HepG2 (cell line): Measurements from ENCODE around the gene FITM2. TPM values are rescaled to one million over a fixed set of nuclear protein-coding genes. Genes with fewer than 3 reads are reported as not detected.

Experiments
- ATAC-seq: fragments of 200-7000 bp; cut with Tn5 transposase; 3 replicates; pipeline ENCODE4 v1.9.1; 2020; ENCODE audit warnings: mild to moderate bottlenecking, moderate library complexity
- BruUV-seq: library from RNA; stranded (reverse); fragments of 400-500 nt; replicated peaks from 2 replicates; lab custom pipeline; 2021; lab: Mats Ljungman, UMichigan
- CTCF ChIA-PET: fragments of 300-600 bp; formaldehyde crosslinking; extraction: SDS; loops from one replicate; lab custom pipeline; 2021; ENCODE audit warnings: low total read pairs, inconsistent platforms, low intra/inter-chr PET ratio; lab: Yijun Ruan, JAX
- POLR2A ChIA-PET: fragments of 350-600 bp; sonication (Branson Sonifier 250); formaldehyde crosslinking; loops from one replicate; lab custom pipeline; 2020; ENCODE audit warnings: antibody characterized with exemption, inconsistent platforms; lab: Yijun Ruan, JAX
- DNase-seq: peaks from one replicate; pipeline ENCODE4 v3.0.0-alpha.2; 2015; ENCODE audit warnings: low spot score
- FAIRE-seq: peaks from 3 replicates; lab custom pipeline; 2011; peaks lifted over from hg19 to GRCh38; lab: Jason Lieb, UNC
- H2AFZ ChIP-seq: one replicate; pipeline ENCODE4 v1.6.1; 2011; ENCODE audit warnings: low read length, inconsistent platforms
- H3K27ac ChIP-seq: fragments of 300-600 bp; 3 replicates; pipeline ENCODE4 v1.8.0; 2011; ENCODE audit warnings: mixed run types, mild to moderate bottlenecking, mixed read lengths, low read length, inconsistent platforms; ENCODE audit not compliant: insufficient read depth; ENCODE audit errors: extremely low read length
- H3K27me3 ChIP-seq, 2 experiments: fragments of 200-600 bp in 1 of 2; 2 replicates in 1 of 2; 3 replicates in 1 of 2; pipeline versions ENCODE4 v1.6.0 to v1.8.0; 2011; ENCODE audit warnings: low read length in 2 of 2, mild to moderate bottlenecking in 2 of 2, moderate library complexity in 2 of 2, inconsistent platforms in 1 of 2; ENCODE audit not compliant: insufficient read depth in 2 of 2, control insufficient read depth in 1 of 2
- H3K36me3 ChIP-seq, 2 experiments: fragments of 200-600 bp in 1 of 2; replicated peaks in 1 of 2; 2 replicates in 1 of 2; 3 replicates in 1 of 2; pipeline versions ENCODE4 v1.5.1 to v1.8.0; 2011; ENCODE audit warnings: low read length in 2 of 2, inconsistent platforms in 1 of 2; ENCODE audit not compliant: insufficient read depth in 2 of 2, control insufficient read depth in 1 of 2
- H3K4me1 ChIP-seq: 2 replicates; pipeline ENCODE4 v1.5.1; 2012; ENCODE audit warnings: low read length, inconsistent platforms; ENCODE audit not compliant: insufficient read depth
- H3K4me2 ChIP-seq: 2 replicates; pipeline ENCODE4 v1.6.0; 2011; ENCODE audit warnings: low read depth, low read length, inconsistent platforms
- H3K4me3 ChIP-seq, 3 experiments: fragments of 200-600 bp in 1 of 3; sonication (generic), shearing (Covaris generic) in 1 of 3; replicated peaks in 1 of 3; 2 replicates each; pipeline ENCODE4 v1.5.1; 2011 to 2016; ENCODE audit warnings: low read length in 3 of 3, inconsistent platforms in 2 of 3, low read depth in 2 of 3, mild to moderate bottlenecking in 2 of 3, control low read depth in 1 of 3, mixed read lengths in 1 of 3; ENCODE audit not compliant: insufficient read depth in 1 of 3
- H3K79me2 ChIP-seq: one replicate; pipeline ENCODE4 v1.6.1; 2011; ENCODE audit warnings: low read length, inconsistent platforms; ENCODE audit not compliant: insufficient read depth
- H3K9ac ChIP-seq: 2 replicates; pipeline ENCODE4 v1.6.0; 2011; ENCODE audit warnings: mild to moderate bottlenecking, low read depth, low read length, inconsistent platforms; ENCODE audit not compliant: insufficient read depth
- H3K9me3 ChIP-seq: 2 replicates; pipeline ENCODE4 v1.5.1; 2012; ENCODE audit warnings: mild to moderate bottlenecking, low read length
- H4K20me1 ChIP-seq: 2 replicates; pipeline ENCODE4 v1.6.0; 2011; ENCODE audit warnings: inconsistent platforms, mild to moderate bottlenecking, low read length, moderate library complexity; ENCODE audit not compliant: insufficient read depth
- KAT2B ChIP-seq: fragments of 150-350 bp; IDR thresholded peaks from 2 replicates; pipeline ENCODE4 v1.6.1; 2014; ENCODE audit warnings: low read depth, low read length, borderline replicate concordance
- KLF6 ChIP-seq: IDR thresholded peaks from 2 replicates; pipeline ENCODE4 v1.8.0; 2016; ENCODE audit warnings: missing biosample characterization, missing genetic modification reagents
- SIN3B ChIP-seq: fragments of 150-350 bp; IDR thresholded peaks from 2 replicates; pipeline ENCODE4 v1.6.1; 2014; ENCODE audit warnings: low read length
- TCF12 ChIP-seq, 2 experiments: fragments of 450-650 bp in 1 of 2; sonication (generic) in 1 of 2; formaldehyde crosslinking in 1 of 2; IDR thresholded peaks; 2 replicates each; pipeline versions ENCODE4 v1.6.1 to v1.8.0; 2017 to 2022; ENCODE audit warnings: antibody characterized with exemption in 1 of 2, mild to moderate bottlenecking in 1 of 2, missing genetic modification reagents in 1 of 2, moderate library complexity in 1 of 2
- ZBTB43 ChIP-seq: sonication (generic); formaldehyde crosslinking; conservative IDR thresholded peaks from 2 replicates; pipeline ENCODE4 v1.4.0; 2020; ENCODE audit warnings: missing genetic modification reagents
- ZNF3 ChIP-seq: IDR thresholded peaks from 2 replicates; pipeline ENCODE4 v1.7.0; 2017; ENCODE audit warnings: inconsistent platforms
- ZNF383 ChIP-seq: sonication (generic); formaldehyde crosslinking; IDR thresholded peaks from 2 replicates; pipeline ENCODE4 v1.4.0; 2020; ENCODE audit warnings: missing genetic modification reagents, mild to moderate bottlenecking, borderline replicate concordance
- ZNF589 ChIP-seq: sonication (generic); formaldehyde crosslinking; conservative IDR thresholded peaks from 2 replicates; pipeline ENCODE4 v1.8.0; 2022; ENCODE audit warnings: mild to moderate bottlenecking, moderate library complexity, missing genetic modification reagents
- ZNF883 ChIP-seq: sonication (generic); formaldehyde crosslinking; IDR thresholded peaks from 2 replicates; pipeline ENCODE4 v1.5.1; 2020; ENCODE audit warnings: mild to moderate bottlenecking, missing genetic modification reagents; ENCODE audit errors: not compliant biosample characterization
- WGBS: methylation state at CpG from one replicate; pipeline ENCODE4 v1.1.6; 2017; ENCODE audit warnings: low lambda C conversion rate; 5-methylcytosine and 5-hydroxymethylcytosine counted together
- in situ Hi-C: cut with HindIII; loops from 2 replicates; pipeline ENCODE4 v1.10.0; 2017; ENCODE audit warnings: low pct_unique_long_range_greater_than_20kb; ENCODE audit not compliant: extremely low pct_ligation_motif_present
- intact Hi-C: fragments of 100-400 bp; cut with micrococcal nuclease; formaldehyde crosslinking; loops from one replicate; pipeline ENCODE4 v1.10.0; 2022; ENCODE audit not compliant: unreplicated experiment
- polyA plus RNA-seq, 8 experiments: library from polyadenylated mRNA; depleted of rRNA in 3 of 8; stranded (reverse) in 7 of 8; unstranded in 1 of 8; fragments of >200 nt; fragmentation: Illumina TruSeq in 4 of 8; extraction: Trizol in 4 of 8; gene quantifications; 2 replicates each; pipeline versions ENCODE4 v1.2.1 to v1.2.3, GENCODE V29; 2011 to 2016; ENCODE audit warnings: low read depth in 4 of 8, missing spikeins in 1 of 8, mixed read lengths in 1 of 8; ENCODE audit not compliant: insufficient read depth in 1 of 8
- total RNA-seq, 5 experiments: library from RNA; depleted of rRNA; stranded (reverse); fragments of >200 nt; fragmentation: Illumina TruSeq; extraction: Trizol; gene quantifications; 2 replicates each; pipeline ENCODE4 v1.2.3, GENCODE V29; 2016; ENCODE audit warnings: low read depth in 1 of 5
- TF ChIP-seq, protein P1 (sequence below): fragments of 450-650 bp; IDR thresholded peaks from 2 replicates; pipeline ENCODE4 v1.6.1; 2017; ENCODE audit warnings: mild to moderate bottlenecking
- TF ChIP-seq, protein P2 (sequence below): sonication (generic); formaldehyde crosslinking; IDR thresholded peaks from 2 replicates; pipeline ENCODE4 v1.4.0; 2020; ENCODE audit warnings: missing genetic modification reagents
- TF ChIP-seq, protein P3 (sequence below): sonication (generic); formaldehyde crosslinking; IDR thresholded peaks from 2 replicates; pipeline ENCODE4 v1.4.0; 2020; ENCODE audit warnings: mild to moderate bottlenecking, low read depth, missing genetic modification reagents

FITM2 gene
- total and polyA plus RNA-seq, 2 of the 13 experiments (the other 11 are each of a cell fraction or from before 2014, with no cell fraction given): 9.6 to 24.5 TPM

- in situ Hi-C loops (no loop called here), intact Hi-C loops (no loop called here)
- Histone ChIP-seq H2AFZ (no peak overlapping the region), H3K9ac (no peak overlapping the region), H3K4me1 (peaks cover 60% of the 10 kb centered on the region), H3K27me3 (no peaks in the 10 kb centered on the region), H3K36me3 (no peaks in the 10 kb centered on the region), H3K79me2 (no peaks in the 10 kb centered on the region), H3K27ac (no peak overlapping the region), H3K4me2 (no peak overlapping the region), H3K4me3 (no peak overlapping the region), H4K20me1 (no peaks in the 10 kb centered on the region), H3K9me3 (no peaks in the 10 kb centered on the region)
- BruUV-seq: no TSS peak
- 85% methylated on average over 11 of the region's 11 CpGs for WGBS
- POLR2A ChIA-PET: no interaction called here
- CTCF ChIA-PET: no interaction called here
- no peak for DNase-seq
- no peak for ATAC-seq
- no peak for FAIRE-seq
- no peak for TF ChIP-seq SIN3B
- TF ChIP-seq, protein P1, sequence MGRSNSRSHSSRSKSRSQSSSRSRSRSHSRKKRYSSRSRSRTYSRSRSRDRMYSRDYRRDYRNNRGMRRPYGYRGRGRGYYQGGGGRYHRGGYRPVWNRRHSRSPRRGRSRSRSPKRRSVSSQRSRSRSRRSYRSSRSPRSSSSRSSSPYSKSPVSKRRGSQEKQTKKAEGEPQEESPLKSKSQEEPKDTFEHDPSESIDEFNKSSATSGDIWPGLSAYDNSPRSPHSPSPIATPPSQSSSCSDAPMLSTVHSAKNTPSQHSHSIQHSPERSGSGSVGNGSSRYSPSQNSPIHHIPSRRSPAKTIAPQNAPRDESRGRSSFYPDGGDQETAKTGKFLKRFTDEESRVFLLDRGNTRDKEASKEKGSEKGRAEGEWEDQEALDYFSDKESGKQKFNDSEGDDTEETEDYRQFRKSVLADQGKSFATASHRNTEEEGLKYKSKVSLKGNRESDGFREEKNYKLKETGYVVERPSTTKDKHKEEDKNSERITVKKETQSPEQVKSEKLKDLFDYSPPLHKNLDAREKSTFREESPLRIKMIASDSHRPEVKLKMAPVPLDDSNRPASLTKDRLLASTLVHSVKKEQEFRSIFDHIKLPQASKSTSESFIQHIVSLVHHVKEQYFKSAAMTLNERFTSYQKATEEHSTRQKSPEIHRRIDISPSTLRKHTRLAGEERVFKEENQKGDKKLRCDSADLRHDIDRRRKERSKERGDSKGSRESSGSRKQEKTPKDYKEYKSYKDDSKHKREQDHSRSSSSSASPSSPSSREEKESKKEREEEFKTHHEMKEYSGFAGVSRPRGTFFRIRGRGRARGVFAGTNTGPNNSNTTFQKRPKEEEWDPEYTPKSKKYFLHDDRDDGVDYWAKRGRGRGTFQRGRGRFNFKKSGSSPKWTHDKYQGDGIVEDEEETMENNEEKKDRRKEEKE: no peak
- TF ChIP-seq KLF6: no peak
- TF ChIP-seq KAT2B: no peak
- TF ChIP-seq, protein P2, sequence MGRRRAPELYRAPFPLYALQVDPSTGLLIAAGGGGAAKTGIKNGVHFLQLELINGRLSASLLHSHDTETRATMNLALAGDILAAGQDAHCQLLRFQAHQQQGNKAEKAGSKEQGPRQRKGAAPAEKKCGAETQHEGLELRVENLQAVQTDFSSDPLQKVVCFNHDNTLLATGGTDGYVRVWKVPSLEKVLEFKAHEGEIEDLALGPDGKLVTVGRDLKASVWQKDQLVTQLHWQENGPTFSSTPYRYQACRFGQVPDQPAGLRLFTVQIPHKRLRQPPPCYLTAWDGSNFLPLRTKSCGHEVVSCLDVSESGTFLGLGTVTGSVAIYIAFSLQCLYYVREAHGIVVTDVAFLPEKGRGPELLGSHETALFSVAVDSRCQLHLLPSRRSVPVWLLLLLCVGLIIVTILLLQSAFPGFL (CRISPR knock-in tag): no peak
- no peak for TF ChIP-seq ZNF589 (CRISPR knock-in tag)
- TF ChIP-seq ZNF883 (CRISPR knock-in tag): no peak
- no peak for TF ChIP-seq TCF12 (IDR thresholded peaks at IDR 0.05)
- no peak for TF ChIP-seq TCF12 (CRISPR knock-in tag; IDR thresholded peaks at IDR 0.05)
- no peak for TF ChIP-seq ZNF383 (CRISPR knock-in tag)
- no peak for TF ChIP-seq ZBTB43 (CRISPR knock-in tag)
- TF ChIP-seq, protein P3, sequence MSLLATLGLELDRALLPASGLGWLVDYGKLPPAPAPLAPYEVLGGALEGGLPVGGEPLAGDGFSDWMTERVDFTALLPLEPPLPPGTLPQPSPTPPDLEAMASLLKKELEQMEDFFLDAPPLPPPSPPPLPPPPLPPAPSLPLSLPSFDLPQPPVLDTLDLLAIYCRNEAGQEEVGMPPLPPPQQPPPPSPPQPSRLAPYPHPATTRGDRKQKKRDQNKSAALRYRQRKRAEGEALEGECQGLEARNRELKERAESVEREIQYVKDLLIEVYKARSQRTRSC (CRISPR knock-in tag): no peak
- no peak for TF ChIP-seq ZNF3
These were observed 31.8 kb downstream of the FITM2 start for GRCh38 chr20:44279228-44279627.
